Endothelial cell of umbilical vein (primary cell): ENCODE data around the gene RAP2A. TPM values are rescaled to one million over a fixed set of nuclear protein-coding genes. Genes with fewer than 3 reads are reported as not detected.

Experiments used
- BruUV-seq: library from RNA; stranded (reverse); fragments of 400-500 nt; replicated peaks from 2 replicates; lab custom pipeline; 2021; lab: Mats Ljungman, UMichigan
- CTCF ChIA-PET: fragments of 300-600, 350-600 bp; sonication (Branson Sonifier 250); formaldehyde crosslinking; loops from one replicate; lab custom pipeline; 2021; ENCODE audit warnings: antibody characterized with exemption, inconsistent platforms; lab: Charles Lee
- POLR2A ChIA-PET: fragments of 300-600, 350-600 bp; sonication (Branson Sonifier 250); formaldehyde crosslinking; loops from one replicate; lab custom pipeline; 2021; ENCODE audit warnings: antibody characterized with exemption, inconsistent platforms; lab: Charles Lee
- DNase-seq: peaks from one replicate; pipeline ENCODE4 v3.0.0-alpha.2; 2011; ENCODE audit warnings: low read depth, low spot score
- FAIRE-seq: peaks from 2 replicates; lab custom pipeline; 2011; peaks lifted over from hg19 to GRCh38; lab: Jason Lieb, UNC
- H2AFZ ChIP-seq: 2 replicates; pipeline ENCODE4 v1.6.0; 2012; ENCODE audit warnings: low read depth, low read length, control low read depth, inconsistent platforms
- H3K27ac ChIP-seq: 2 replicates; pipeline ENCODE4 v1.5.1; 2011; ENCODE audit warnings: low read depth, mild to moderate bottlenecking, control low read depth, low read length, moderate library complexity; ENCODE audit not compliant: insufficient read depth
- H3K27me3 ChIP-seq, 2 experiments: 2 replicates each; pipeline versions ENCODE4 v1.6.0 to v1.6.1; 2011; ENCODE audit warnings: low read length in 2 of 2, mixed read lengths in 1 of 2; ENCODE audit not compliant: control insufficient read depth in 2 of 2, insufficient read depth in 2 of 2
- H3K36me3 ChIP-seq, 2 experiments: 2 replicates in 1 of 2; 3 replicates in 1 of 2; pipeline ENCODE4 v1.5.1; 2011; ENCODE audit warnings: low read length in 2 of 2, mild to moderate bottlenecking in 1 of 2, moderate library complexity in 1 of 2; ENCODE audit not compliant: control insufficient read depth in 2 of 2, insufficient read depth in 2 of 2; ENCODE audit errors: extremely low read depth in 1 of 2
- H3K4me1 ChIP-seq: 3 replicates; pipeline ENCODE4 v1.5.1; 2011; ENCODE audit warnings: mild to moderate bottlenecking, low read length; ENCODE audit not compliant: control insufficient read depth, insufficient read depth; ENCODE audit errors: extremely low read depth
- H3K4me2 ChIP-seq: 2 replicates; pipeline ENCODE4 v1.6.1; 2011; ENCODE audit warnings: low read length, control low read depth, mixed read lengths; ENCODE audit not compliant: insufficient read depth
- H3K4me3 ChIP-seq, 3 experiments: fragments of 200-600 bp in 1 of 3; sonication (generic), shearing (Covaris generic) in 1 of 3; replicated peaks in 1 of 3; 2 replicates each; pipeline ENCODE4 v1.5.1; 2011 to 2016; ENCODE audit warnings: control low read depth in 3 of 3, low read length in 3 of 3, mild to moderate bottlenecking in 2 of 3, inconsistent platforms in 1 of 3, low read depth in 1 of 3, moderate library complexity in 1 of 3; ENCODE audit not compliant: insufficient read depth in 1 of 3
- H3K79me2 ChIP-seq: 2 replicates; pipeline ENCODE4 v1.6.0; 2012; ENCODE audit warnings: low read length, inconsistent platforms; ENCODE audit not compliant: control insufficient read depth, insufficient read depth
- H3K9ac ChIP-seq: replicated peaks from 2 replicates; pipeline ENCODE3; 2011; ENCODE audit warnings: low read length, control low read depth; ENCODE audit not compliant: insufficient read depth; ENCODE audit errors: extremely low read depth
- H3K9me1 ChIP-seq: replicated peaks from 3 replicates; pipeline ENCODE4 v1.6.0; 2011; ENCODE audit warnings: mild to moderate bottlenecking, low read length; ENCODE audit not compliant: control insufficient read depth, insufficient read depth; ENCODE audit errors: extremely low read depth
- H3K9me3 ChIP-seq: replicated peaks from 2 replicates; pipeline ENCODE4 v1.5.1; 2012; ENCODE audit warnings: low read length, inconsistent platforms; ENCODE audit not compliant: control insufficient read depth, insufficient read depth
- H4K20me1 ChIP-seq: replicated peaks from 2 replicates; pipeline ENCODE3; 2011; ENCODE audit warnings: mild to moderate bottlenecking, low read length; ENCODE audit not compliant: control insufficient read depth, insufficient read depth; ENCODE audit errors: extremely low read depth
- CTCF ChIP-seq, 2 donors: IDR thresholded peaks; 1 replicate in 1 of 2; 2 replicates in 1 of 2; pipeline ENCODE4 v1.5.1; 2011; ENCODE audit warnings: low read length in 2 of 2, mild to moderate bottlenecking in 2 of 2, moderate library complexity in 2 of 2, control low read depth in 1 of 2, inconsistent platforms in 1 of 2, low read depth in 1 of 2; ENCODE audit not compliant: insufficient read depth in 1 of 2; ENCODE audit errors: extremely low read depth in 1 of 2
- EZH2 ChIP-seq: IDR thresholded peaks from 2 replicates; pipeline ENCODE4 v1.6.1; 2012; ENCODE audit warnings: borderline replicate concordance, low read depth, mild to moderate bottlenecking, moderate library complexity, low read length, inconsistent platforms; ENCODE audit not compliant: severe bottlenecking
- FOS ChIP-seq: IDR thresholded peaks from 2 replicates; pipeline ENCODE4 v1.6.1; 2011; ENCODE audit warnings: mild to moderate bottlenecking, low read length, moderate library complexity, borderline replicate concordance; ENCODE audit not compliant: insufficient read depth
- GATA2 ChIP-seq: IDR thresholded peaks from 2 replicates; pipeline ENCODE4 v1.7.0; 2011; ENCODE audit warnings: low read depth, mild to moderate bottlenecking, moderate library complexity, mixed read lengths, low read length; ENCODE audit not compliant: insufficient read length, insufficient read depth
- JUN ChIP-seq: IDR thresholded peaks from 2 replicates; pipeline ENCODE4 v1.6.1; 2011; ENCODE audit warnings: borderline replicate concordance, low read depth; ENCODE audit not compliant: insufficient read length, insufficient read depth
- MAX ChIP-seq: IDR thresholded peaks from 2 replicates; pipeline ENCODE4 v1.6.1; 2011; ENCODE audit not compliant: insufficient read depth, insufficient read length
- MYC ChIP-seq: IDR thresholded peaks from one replicate; pipeline ENCODE4 v1.6.1; 2011; ENCODE audit warnings: mild to moderate bottlenecking, low read depth, low read length
- POLR2A ChIP-seq: IDR thresholded peaks from 2 replicates; pipeline ENCODE4 v1.6.1; 2012; ENCODE audit warnings: low read depth, mild to moderate bottlenecking, control low read depth, low read length
- POLR2AphosphoS5 ChIP-seq: IDR thresholded peaks from 2 replicates; pipeline ENCODE4 v1.6.1; 2012; ENCODE audit warnings: low read depth, mild to moderate bottlenecking, control low read depth, low read length, moderate library complexity; ENCODE audit not compliant: insufficient read depth
- dilution Hi-C: fragments of 300-500 bp; cut with MboI; formaldehyde crosslinking; loops from one replicate; pipeline ENCODE4 v1.15.0; 2019; ENCODE audit warnings: low sequenced_read_pairs; ENCODE audit not compliant: extremely low pct_ligation_motif_present
- intact Hi-C: fragments of 100-400 bp; cut with micrococcal nuclease; formaldehyde crosslinking; loops from one replicate; pipeline ENCODE4 v1.10.0; 2022
- polyA plus RNA-seq, 4 experiments: library from polyadenylated mRNA; depleted of rRNA in 3 of 4; stranded (reverse) in 3 of 4; unstranded in 1 of 4; fragments of >200 nt; gene quantifications; 2 replicates each; pipeline versions ENCODE4 v1.2.1 to v1.2.3, GENCODE V29; 2011 to 2012; ENCODE audit warnings: missing spikeins in 1 of 4
- total RNA-seq: library from RNA; stranded (reverse); gene quantifications from 2 replicates; pipeline ENCODE4 v1.2.3, GENCODE V29; 2021

The RAP2A gene
- total and polyA plus RNA-seq, 2 donors (not counting 3 experiments of a cell fraction or from before 2014, with no cell fraction given): 7.8 to 44.4 TPM

GRCh38 chr13:97422118-97423054 is 11.6 kb upstream of the RAP2A start:
- ChIA-PET CTCF (no interaction called here), POLR2A (no interaction called here)
- H3K79me2 ChIP-seq: no peaks in the 10 kb centered on the region
- no peaks in the 10 kb centered on the region for H3K9me1 ChIP-seq
- no peaks in the 10 kb centered on the region for H3K9me3 ChIP-seq
- H3K4me1 ChIP-seq: no peaks in the 10 kb centered on the region
- no peaks in the 10 kb centered on the region for H3K36me3 ChIP-seq
- intact Hi-C loops: no loop called here
- dilution Hi-C loops: no loop called here
- H3K4me2 ChIP-seq: no peak overlapping the region
- FAIRE-seq (no peak), DNase-seq (no peak)
- H2AFZ ChIP-seq: no peak overlapping the region
- no TSS peak for BruUV-seq
- H3K27me3 ChIP-seq: peaks cover 3% of the 10 kb centered on the region in 2 experiments
- no peak overlapping the region for H3K9ac ChIP-seq
- H3K27ac ChIP-seq: no peak overlapping the region
- TF ChIP-seq EZH2: no peak
- no peak for TF ChIP-seq CTCF (IDR thresholded peaks at IDR 0.05; ENCODE audit: extremely low read depth in 1 of 2, insufficient read depth in 1 of 2, low read depth in 1 of 2, low read length in 2 of 2)
- no peak for TF ChIP-seq MYC
- no peak for TF ChIP-seq POLR2A
- no peak for TF ChIP-seq FOS
- no peak for TF ChIP-seq GATA2
- no peak for TF ChIP-seq JUN
- no peak for TF ChIP-seq MAX
- TF ChIP-seq POLR2AphosphoS5: no peak
- H3K4me3 ChIP-seq: no peak overlapping the region
- no peaks in the 10 kb centered on the region for H4K20me1 ChIP-seq
